HG02884 (cell line): ENCODE data around the gene DEFB132.
A peak's percentile ranks its signal among the peaks of the same experiment; 100 is the strongest.

Experiments used
- ATAC-seq: cut with Tn5 transposase; IDR thresholded peaks from one replicate; pipeline ENCODE4 v1.9.1; 2021; ENCODE audit warnings: mild to moderate bottlenecking, moderate library complexity; ENCODE audit not compliant: unreplicated experiment

The DEFB132 gene

DNA sequence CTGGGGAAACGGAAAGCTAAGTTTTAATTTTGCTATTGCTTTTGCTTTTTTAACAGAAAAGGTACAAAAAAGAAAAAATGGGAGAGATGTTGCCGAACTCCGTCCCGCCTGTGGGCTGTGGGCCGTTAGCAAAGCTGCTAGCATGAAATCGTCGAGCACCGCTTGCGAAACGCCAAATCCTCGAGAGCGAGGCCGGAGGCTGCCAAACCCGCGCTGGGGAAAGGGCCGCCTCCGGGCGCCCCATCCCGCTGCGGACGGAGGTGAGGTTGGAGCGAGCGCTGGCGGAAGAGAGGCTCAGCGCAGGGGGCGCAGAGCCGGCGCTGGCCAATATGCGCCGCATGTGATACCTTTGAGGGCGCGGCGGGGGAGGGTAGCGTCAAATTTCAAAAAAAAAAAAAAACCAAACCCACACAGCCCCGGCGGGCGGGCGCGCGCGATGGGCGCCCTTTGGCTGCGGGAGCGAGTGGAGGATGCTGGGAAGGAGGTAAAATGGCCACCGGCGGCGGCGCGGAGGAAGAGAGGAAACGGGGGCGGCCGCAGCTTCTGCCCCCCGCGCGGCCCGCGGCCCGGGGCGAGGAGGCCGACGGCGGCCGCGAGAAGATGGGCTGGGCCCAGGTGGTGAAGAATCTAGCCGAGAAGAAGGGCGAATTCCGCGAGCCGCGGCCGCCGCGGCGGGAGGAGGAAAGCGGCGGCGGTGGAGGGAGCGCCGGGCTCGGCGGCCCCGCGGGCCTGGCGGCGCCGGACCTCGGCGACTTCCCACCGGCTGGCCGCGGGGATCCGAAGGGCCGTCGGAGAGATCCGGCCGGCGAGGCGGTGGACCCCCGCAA lies 39.8 kb downstream of the DEFB132 start, which contains the start of gene ZCCHC3:
Gene ZCCHC3 (plus strand): TSS at position 473 of the 827 bp plus-strand sequence. CDS start 17 bp downstream, at position 490.
- peak; percentile 79 for ATAC-seq

DNA sequence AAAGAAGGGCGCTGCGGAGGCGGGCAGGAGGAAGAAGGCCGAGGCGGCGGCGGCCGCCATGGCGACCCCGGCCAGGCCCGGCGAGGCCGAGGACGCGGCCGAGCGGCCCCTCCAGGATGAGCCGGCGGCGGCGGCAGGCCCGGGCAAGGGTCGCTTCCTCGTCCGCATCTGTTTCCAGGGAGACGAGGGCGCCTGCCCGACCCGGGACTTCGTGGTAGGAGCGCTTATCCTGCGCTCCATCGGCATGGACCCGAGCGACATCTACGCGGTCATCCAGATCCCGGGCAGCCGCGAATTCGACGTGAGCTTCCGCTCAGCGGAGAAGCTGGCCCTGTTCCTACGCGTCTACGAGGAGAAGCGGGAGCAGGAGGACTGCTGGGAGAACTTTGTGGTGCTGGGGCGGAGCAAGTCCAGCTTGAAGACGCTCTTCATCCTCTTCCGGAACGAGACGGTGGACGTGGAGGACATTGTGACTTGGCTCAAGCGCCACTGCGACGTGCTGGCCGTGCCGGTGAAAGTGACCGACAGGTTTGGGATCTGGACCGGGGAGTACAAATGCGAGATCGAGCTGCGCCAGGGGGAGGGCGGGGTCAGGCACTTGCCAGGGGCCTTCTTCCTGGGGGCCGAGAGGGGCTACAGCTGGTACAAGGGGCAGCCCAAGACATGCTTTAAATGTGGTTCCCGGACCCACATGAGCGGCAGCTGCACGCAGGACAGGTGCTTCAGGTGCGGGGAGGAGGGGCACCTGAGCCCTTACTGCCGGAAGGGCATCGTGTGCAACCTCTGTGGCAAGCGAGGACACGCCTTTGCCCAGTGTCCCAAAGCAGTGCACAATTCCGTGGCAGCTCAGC lies 40.6 kb downstream of the DEFB132 start:
- ATAC-seq, result peak; percentile 9

DNA sequence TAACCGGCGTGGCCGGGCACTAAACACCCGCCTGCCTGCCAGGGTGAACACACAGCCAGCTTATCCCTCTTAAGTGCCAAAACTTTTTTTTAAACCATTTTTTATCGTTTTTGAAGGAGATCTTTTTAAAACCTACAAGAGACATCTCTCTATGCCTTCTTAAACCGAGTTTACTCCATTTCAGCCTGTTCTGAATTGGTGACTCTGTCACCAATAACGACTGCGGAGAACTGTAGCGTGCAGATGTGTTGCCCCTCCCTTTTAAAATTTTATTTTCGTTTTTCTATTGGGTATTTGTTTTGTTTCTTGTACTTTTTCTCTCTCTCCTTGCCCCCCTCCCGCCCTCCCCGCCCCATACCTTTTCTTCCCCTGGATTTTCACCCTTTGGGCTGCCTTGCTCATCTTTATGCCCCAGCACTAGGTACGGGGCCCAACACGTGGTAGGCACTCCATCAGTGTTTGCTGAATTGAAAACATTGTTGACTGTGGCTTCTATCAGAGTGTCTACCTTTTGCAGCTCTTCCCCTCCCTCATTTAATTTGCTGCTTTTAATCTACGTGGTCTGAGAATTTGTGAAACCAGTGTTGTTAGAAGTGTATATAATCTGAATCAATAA lies 41.4 kb downstream of the DEFB132 start:
- no peak for ATAC-seq

DNA sequence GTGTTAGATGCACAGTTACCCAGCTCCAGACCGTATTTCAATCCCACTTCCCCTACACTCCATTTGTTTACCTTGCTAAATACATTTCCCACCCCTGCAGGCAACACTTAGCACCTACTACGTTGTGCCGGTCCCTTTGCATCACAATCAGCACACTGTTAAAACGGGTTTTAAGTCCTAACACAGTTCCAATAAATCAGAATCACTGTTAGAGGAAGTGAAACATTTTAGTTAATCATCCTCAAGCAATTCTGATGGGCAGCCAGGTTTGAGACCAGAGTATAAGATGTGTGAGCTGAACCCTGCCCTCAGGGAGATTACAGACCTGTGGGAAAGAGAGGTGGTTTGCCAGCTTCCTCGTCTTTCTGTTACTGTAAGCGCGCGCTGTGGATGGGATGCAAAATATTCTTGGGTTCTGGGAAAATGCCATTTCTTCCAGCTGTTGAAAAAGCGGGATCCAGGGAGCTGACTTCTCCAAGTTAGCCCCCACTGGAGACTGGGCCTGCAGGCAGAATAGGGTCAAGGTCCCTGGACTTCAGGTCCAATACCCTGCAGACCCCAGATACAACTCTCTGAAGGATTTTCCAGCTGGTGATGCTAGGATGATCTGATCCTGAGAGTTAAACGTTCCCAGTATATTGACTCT lies 42.9 kb downstream of the DEFB132 start:
- ATAC-seq, result no peak

DNA sequence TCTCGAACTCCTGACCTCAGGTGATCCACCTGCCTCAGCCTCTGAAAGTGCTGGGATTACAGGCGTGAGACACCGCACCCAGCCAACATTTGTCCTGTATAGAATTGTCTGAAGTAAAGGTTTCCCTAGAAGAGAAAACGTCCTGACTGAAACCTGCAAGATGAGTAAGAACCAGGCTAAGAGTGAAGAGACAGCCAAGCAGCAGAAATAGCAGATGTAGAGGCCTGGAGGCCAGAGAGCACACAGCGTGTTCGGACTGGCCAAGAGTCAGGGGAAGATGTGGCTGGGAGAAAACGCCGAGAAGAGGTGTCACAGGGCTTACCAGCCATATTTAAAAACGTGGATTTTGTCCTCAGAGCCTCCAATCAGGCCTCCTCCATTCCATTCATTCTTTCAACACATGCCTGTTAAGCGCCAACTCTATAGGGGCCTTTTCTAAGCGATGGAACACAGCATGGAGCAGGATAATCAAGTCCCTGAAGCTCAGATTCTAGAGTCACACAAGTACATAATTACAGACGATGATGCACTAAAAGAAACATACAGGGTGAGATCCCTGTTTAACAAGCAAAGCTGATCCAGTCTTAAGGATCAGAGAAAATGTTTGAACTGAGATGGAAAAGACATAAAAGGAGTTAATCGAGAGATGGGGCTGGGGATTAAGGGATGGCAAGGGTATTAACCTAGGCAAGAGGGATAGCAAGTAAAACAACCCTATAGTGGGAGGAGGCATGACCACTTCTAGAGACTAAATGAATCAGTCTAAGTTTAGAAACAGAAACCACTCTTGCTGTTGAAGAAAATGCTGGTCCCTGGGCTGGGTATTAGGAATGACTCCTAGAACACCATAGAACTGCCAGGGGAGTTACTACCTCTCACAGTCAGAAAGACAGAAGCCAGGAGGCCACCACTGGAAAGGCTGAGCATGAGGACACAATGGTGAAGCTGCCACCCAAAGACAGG lies 44.6 kb downstream of the DEFB132 start:
- no peak for ATAC-seq

DNA sequence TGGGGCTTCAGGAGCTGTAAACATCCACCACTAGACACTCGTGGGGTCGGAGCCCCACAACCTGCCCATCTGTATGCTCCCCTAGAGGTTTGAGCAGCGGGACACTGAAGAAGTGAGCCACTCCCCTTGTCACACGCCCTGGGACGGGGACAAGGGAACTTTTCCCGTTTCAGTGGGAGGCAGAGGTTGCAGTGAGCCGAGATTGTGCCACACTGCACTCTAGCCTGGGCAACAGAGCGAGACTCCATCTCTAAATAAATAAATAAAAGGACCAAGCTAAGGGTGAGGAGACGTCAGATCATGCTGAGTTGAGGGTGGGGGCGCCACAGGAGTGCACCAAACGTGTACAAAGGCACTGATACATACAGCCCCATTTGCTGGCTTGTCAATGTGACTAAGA lies 48.2 kb downstream of the DEFB132 start:
- ATAC-seq, result no peak

DNA sequence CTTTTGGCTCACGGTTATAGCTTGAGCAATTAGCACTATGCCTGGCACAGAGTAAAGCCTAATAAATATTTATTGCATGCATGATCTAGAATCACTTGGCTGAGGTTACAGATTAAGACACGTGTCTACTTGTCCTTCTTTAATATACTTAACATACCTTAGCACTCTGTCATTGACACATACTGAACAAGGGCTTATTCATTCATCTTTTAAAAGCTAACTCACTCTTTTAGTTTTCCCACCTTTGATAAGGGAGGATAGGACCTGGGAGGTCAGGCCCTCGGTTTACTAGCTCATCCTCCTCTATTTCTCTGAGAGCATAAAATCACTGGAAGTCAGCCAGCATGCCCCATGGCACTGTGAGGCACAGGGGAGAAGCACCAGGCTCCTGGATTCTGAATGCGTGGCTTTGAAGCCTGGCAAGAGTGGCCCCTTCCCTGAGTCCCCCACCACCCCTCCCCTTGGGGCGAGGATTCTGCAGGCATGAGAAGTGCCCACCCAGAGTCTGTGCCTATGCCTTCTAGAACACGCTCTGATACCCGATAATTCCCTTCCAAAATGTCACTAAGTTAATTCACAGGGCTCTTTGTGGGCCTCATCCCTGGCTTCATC lies 51.0 kb downstream of the DEFB132 start:
- no peak for ATAC-seq

DNA sequence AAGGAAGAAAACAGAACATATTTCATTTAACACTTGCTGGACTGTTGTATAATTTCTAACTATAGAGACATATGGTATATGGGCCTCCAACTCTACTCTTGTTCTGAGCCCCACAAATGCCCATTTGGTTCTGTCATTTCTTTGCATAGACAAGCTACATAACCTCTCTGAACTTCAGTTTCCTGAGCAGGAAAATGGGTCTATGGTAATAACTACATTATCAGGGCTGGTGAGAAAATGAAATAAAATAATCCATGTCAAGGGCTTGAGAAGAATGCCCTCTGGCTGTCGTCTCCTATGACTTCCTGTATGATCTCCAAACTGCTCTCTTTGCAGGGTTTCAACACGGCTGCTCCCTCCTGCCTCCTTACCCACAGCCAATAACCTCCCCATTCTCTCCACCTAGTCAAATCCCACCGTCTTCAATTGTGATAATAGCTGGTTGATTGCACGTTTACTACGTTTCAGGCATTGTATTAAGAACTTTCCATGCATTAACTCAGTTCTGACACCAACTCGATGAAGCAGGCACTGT lies 51.8 kb downstream of the DEFB132 start:
- no peak for ATAC-seq

DNA sequence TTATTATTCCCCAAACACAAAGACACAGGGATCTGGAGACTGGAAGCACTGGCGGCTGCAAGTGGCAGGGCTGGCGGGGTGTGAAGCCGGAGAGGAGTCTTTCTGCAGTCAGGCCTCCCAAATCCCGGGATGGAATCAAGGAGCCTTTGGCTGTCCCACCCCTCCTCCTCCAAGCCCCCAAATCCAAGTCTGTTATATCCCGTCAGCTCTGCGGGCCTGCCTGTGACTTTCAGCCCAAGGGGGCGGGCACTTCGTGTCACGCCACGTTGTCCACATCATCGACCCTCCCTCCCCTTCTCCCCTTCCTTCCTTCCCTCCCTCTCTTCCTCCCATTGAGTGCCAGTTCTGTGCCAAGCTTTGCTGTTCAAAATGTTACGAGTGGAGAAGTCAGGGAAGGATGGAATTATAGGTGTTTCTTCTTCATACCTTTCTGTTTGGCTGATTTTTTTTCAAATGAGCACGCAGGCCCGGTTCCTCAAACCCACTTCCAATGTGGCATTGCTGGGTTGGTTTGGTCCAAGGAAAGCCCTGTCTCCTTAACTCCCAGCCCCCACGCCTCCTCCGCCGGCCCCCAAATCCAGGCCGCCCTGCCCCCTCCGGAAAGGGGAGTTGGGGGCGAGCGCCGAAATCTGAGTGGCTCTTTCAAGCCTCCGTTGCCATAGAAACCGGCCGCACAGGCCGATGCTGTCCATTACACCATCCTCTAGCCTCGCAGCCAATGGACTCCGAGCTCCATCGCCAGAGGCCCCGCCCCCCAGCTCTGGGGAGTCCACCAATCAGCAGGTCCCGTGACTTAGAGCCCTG lies 52.5 kb downstream of the DEFB132 start:
- ATAC-seq, result peak; percentile 99

DNA sequence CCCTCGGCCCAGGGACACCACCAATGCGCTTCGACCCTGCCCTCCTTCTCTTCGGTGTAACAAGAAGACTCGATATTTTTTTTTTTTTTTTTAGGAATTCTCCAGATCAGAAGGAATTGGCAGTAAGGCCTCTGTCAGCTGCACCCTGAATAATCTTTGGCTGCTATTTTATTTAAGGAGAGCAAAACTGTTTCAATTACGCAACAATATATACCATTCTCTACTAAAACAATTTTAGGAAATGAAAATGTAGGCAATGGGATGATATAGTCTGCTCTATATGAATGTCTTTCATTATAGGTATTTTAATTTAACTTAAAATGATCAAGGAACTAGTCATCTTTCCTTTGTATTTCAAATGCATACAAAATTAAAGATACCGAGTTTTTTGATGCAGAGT lies 53.1 kb downstream of the DEFB132 start:
- no peak for ATAC-seq
